Thoracic aorta (tissue), 2 donors: ENCODE measurements around the gene AUTS2. TPM values are rescaled to one million over a fixed set of nuclear protein-coding genes. Genes with fewer than 3 reads are reported as not detected.

Source experiments
- ATAC-seq: fragments of 150-250 bp; one replicate; pipeline ENCODE4 v1.8.0; 2017; ENCODE audit warnings: low read depth; ENCODE audit not compliant: insufficient number of reproducible peaks, low FRiP score
- DNase-seq: peaks from one replicate; pipeline ENCODE4 v3.0.0-alpha.2; 2020; ENCODE audit warnings: low spot score
- H3K27ac ChIP-seq, 2 donors: fragments of 200-600 bp; sonication (generic); 1 replicate in 1 of 2; 2 replicates in 1 of 2; pipeline ENCODE4 v1.5.1; 2016; ENCODE audit warnings: mild to moderate bottlenecking in 2 of 2, moderate library complexity in 2 of 2
- H3K27me3 ChIP-seq: fragments of 200-600 bp; sonication (generic); replicated peaks from 2 replicates; pipeline ENCODE4 v1.6.0; 2016; ENCODE audit warnings: mild to moderate bottlenecking; ENCODE audit not compliant: insufficient read depth
- H3K36me3 ChIP-seq: fragments of 200-600 bp; sonication (generic); one replicate; pipeline ENCODE4 v1.5.1; 2016
- H3K4me1 ChIP-seq, 2 donors: fragments of 200-600 bp; sonication (generic); 1 replicate in 1 of 2; 2 replicates in 1 of 2; pipeline versions ENCODE4 v1.5.1 to v1.6.0; 2016; ENCODE audit warnings: low read depth in 2 of 2, mild to moderate bottlenecking in 1 of 2; ENCODE audit not compliant: control insufficient read depth in 1 of 2
- H3K4me3 ChIP-seq: fragments of 200-600 bp; sonication (generic); 2 replicates; pipeline ENCODE4 v1.5.1; 2016; ENCODE audit warnings: mild to moderate bottlenecking
- H3K9me3 ChIP-seq: fragments of 200-600 bp; sonication (generic); 2 replicates; pipeline ENCODE4 v1.5.1; 2016
- CTCF ChIP-seq: fragments of 200-600 bp; sonication (generic); IDR thresholded peaks from one replicate; pipeline ENCODE4 v1.5.1; 2019; ENCODE audit warnings: antibody characterized with exemption
- total RNA-seq, 2 donors: library from RNA; depleted of rRNA; stranded (reverse); fragments of >200 nt; gene quantifications; one replicate each; pipeline versions ENCODE4 v1.1.0 to v1.2.3, GENCODE V29; 2016

AUTS2 gene
- total RNA-seq, 2 donors from 2014 or later: 49.4 to 101 TPM

GRCh38 chr7:70492625-70493024, 894.4 kb downstream of the AUTS2 start:
- no peak for DNase-seq
- Histone ChIP-seq H3K27ac (no peak overlapping the region), H3K4me1 (peaks cover 0 to 18% of the 10 kb centered on the region in 2 donors), H3K27me3 (no peaks in the 10 kb centered on the region), H3K36me3 (no peaks in the 10 kb centered on the region), H3K4me3 (no peak overlapping the region), H3K9me3 (no peaks in the 10 kb centered on the region)
- no peak for ATAC-seq
- TF ChIP-seq CTCF: no peak

GRCh38 chr7:70494225-70495032, 896.2 kb downstream of the AUTS2 start:
- no peak overlapping the region for H3K27ac ChIP-seq
- DNase-seq (no peak), ATAC-seq (no peak)
- no peaks in the 10 kb centered on the region for H3K36me3 ChIP-seq
- no peak overlapping the region for H3K4me3 ChIP-seq
- peaks cover 0 to 17% of the 10 kb centered on the region in 2 donors for H3K4me1 ChIP-seq
- no peaks in the 10 kb centered on the region for H3K27me3 ChIP-seq
- TF ChIP-seq CTCF: no peak
- H3K9me3 ChIP-seq: no peaks in the 10 kb centered on the region

DNA sequence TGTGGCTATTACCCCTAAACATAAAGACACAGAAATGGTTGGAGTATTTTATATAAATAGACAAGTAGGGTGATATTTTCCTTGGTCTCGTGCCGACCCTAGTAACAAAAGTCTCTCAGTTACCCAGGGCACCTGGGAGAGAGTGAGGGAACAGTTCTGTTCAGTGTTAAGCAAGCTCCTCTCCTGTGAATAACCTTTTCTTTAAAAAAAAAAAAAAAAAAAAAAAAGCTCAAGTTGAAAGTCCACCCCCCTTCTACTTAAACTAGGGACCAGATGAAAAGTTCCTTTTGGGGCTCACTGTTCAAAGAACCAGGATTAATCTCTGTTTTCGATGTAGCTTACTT, 896.7 kb downstream of the AUTS2 start:
- peaks cover 0 to 11% of the 10 kb centered on the region in 2 donors for H3K4me1 ChIP-seq
- no peaks in the 10 kb centered on the region for H3K9me3 ChIP-seq
- H3K4me3 ChIP-seq: no peak overlapping the region
- H3K27ac ChIP-seq: no peak overlapping the region
- no peaks in the 10 kb centered on the region for H3K27me3 ChIP-seq
- DNase-seq (no peak), ATAC-seq (no peak)
- no peak for TF ChIP-seq CTCF
- H3K36me3 ChIP-seq: no peaks in the 10 kb centered on the region

DNA sequence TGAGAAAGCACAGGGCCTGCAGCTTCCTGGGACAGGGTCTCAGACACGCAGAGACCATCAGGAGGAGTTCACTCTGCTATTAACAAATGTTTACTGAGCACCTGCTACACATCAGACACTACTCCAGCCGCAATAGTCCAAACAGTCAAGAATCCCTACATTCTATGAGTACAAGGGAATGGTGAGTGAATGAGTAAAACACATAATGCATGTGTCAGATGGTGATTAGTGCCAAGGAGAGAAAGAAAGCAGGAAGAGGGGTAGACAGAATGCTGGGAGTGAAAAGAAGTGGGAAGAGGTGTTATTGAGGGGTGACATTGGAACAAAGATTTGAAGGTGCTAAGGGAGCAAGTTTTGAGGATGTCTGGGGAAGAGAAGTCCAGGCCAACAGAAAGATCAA, 899.5 kb downstream of the AUTS2 start:
- H3K36me3 ChIP-seq: no peaks in the 10 kb centered on the region
- no peaks in the 10 kb centered on the region for H3K27me3 ChIP-seq
- ATAC-seq: no peak

More for the DNA sequence above, 899.5 kb downstream of the AUTS2 start:
- no peaks in the 10 kb centered on the region for H3K9me3 ChIP-seq
- no peak overlapping the region for H3K27ac ChIP-seq
- TF ChIP-seq CTCF: no peak
- H3K4me1 ChIP-seq: peaks cover 0 to 7% of the 10 kb centered on the region in 2 donors
- DNase-seq: no peak
- no peak overlapping the region for H3K4me3 ChIP-seq
